A204.1 (cell line): ENCODE data around the gene CENPX.

ENCODE experiments used
- FAIRE-seq: peaks from 2 replicates; lab custom pipeline; 2012; peaks lifted over from hg19 to GRCh38; lab: Jason Lieb, UNC

CENPX gene

DNA sequence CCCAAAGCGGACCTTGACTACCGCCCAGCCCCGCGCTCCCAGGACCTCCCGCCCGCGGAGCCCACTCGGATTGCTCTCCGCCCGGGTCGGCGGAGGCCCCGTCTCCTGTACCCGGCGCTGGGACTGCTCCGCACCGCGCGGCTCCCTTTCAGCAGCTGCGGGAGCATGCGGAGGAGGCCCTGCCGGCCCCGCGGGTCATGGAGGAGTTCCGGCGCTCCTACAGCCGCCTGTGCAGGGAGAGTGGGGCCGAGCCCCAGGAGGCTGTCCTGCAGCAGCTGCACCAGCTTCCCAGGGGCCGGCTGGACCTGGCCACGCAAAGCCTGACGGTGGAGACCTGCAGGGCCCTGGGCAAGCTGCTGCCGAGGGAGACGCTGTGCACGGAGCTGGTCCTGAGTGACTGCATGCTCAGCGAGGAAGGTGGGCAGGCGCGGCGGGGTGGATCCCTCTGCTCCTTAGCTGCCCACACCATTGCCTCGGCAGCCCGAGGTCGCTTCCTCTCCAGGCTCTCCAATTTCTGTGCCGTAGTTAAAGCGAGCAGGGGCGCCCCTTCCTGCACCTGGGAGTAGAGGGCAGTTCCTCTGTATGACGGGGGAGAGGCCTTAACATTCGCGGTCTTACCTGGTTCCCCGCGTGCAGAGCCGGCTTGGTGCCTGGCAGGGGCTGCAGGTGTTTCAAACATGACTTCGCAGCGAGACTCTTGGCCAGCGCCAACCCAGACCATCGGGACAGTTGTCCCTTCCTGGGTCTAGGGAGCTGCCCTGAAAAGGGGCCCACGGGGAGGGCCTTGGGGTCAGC lies 966 bp upstream of the CENPX start:
- FAIRE-seq = no peak

DNA sequence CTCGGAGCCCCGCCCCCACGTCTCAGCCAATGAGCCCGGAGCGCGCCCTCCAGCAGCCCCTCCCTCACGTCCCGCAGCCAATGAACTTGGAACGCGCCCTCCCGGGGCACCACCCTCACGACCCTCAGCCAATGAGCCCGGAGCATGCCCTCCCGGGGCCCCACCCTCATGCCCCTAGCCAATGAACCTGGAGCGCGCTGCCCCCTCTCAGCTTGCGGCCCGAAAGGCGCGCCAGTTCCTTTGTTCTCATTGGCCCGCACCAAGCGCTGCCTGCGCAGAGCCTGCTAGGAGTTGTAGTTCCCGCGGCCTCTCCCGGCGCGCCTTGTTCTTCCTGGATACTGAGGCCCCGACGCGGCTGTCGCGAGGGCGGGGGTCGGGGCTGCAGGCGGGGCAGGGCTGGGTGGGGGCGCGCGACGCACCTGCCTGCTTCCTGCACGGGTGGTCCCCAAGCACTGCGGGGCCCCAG lies 336 bp upstream of the CENPX start, which contains the start of gene LRRC45:
TSS of gene LRRC45 (plus strand) at position 325 of the 466 bp plus-strand sequence. CDS start 339 bp downstream, outside the sequence.
- FAIRE-seq = peak; percentile 99

DNA sequence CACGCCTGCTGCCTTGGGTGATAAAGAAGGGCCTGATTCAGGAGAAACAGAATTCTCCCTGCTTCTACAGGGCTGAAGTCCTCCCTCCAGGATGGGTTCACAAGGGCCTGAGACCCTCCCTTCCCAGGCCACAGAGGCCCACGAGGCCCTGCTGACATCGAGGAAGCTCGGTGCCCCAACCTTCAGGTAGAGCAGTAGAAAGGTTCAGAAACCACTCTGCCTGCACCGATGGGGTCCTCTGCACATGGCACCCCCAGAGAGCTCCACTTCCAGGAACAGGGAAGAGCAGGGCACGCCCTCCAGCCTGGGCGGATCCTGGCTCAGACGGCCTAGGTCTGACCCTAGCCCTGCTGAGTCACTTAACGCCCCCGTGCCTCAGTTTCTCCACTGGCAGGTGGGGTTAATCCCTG lies 773 bp downstream of the CENPX start:
- no peak for FAIRE-seq

DNA sequence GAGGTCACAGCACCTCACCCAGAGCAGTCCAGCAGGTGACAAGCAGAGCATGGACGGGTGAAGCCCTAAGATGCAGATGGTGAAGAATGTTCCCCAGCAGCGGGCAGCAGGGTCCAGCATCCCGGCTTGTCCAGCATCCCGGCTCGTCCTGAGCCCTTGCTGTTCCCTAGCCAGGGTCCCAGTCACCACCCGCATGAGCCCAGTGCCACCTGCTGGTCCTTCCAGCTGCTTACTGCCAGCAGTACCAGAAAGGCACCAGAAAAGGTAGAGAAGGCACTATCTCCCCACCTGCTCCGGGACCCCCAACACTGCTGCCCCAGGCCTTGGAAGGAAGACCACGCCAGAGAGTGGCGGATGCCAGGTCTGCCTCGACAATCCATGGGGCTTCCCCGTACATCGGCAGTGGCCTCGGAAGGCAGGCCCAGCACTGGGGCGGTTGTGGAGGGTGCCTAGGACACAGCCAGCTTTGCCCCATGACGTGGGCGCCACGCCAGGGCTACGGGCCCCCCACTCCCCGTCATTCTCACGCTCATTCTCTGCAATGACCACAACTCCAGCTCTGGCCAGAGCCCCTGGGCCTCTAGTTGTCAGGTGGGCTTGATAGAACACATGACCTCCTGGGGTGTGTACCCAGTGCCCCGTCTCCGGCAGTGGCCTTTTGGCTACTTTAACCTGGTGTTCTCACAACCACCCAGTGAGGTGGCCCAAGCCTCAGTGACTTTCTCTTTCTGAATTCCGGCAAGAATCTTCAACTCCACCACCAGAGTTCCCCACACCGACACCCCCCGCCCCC lies 1.4 kb downstream of the CENPX start:
- no peak for FAIRE-seq

DNA sequence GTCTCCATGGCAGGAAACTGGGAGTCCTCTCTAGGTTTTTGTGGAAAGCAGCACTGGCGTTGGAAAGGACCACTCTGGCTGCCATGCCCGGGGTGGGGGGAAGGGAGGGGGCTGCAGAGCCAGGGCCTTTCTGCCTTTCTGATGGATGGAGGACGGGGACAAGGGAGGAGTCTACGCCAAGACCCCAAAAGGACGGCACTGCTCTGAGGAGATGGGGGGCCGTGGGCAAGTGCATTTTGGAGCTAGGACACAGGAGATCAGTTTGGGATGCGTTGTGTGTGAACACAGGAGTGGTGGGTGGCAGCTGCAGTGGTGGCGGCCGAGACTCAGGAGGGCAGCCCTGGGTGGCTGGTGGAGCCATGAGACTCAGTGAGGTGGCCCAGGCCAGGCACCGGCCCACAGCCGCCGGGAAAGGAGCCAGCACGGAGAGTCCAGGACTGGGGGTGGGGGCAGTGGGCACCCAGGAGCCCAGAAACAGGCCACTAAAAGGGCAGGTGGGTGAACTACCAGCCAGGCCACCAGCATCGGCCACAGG lies 2.0 kb downstream of the CENPX start:
- FAIRE-seq = no peak

DNA sequence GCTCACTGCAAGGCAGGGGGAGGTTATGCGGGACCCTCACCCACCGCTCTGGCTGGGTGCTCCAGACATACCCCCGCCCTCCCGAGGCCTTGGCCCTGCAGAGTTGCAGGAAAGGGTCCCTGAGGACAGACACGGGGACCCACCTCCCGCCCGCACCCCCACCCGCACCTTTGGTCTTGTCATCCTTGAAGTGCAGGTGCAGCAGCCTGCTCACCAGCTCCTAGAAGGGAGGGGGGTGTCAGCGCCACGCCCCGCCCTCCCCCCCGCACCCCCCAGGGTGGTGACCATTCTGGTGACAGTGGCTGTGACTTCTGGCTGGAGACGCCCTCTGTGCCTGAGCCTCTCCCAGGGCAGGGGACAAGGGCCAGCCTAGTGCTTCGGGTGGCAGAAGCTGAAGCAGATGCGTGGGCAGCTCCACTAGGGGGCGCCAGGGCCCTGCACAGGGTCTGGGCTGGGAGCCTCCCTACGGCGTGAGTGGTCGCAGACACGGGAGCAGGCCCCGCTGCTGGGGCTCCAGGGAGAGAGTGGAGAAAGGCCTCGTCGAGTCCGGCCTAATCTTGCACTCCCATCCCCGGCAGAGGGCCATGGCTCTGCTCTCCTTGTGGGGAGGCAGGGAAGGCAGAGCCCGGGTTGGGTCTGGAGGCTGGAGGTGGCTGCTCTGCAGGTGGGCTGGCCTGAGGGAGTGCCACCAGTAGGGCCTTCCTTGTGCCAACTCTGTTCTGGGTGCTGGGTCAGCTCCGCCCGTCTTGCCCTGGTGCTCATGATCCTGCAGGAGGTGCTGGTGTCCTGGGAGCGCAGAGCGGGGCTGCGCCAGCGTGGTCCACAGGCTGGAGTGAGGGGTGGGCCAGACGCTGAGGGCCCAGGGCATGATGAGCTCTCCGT lies 2.7 kb downstream of the CENPX start:
- no peak for FAIRE-seq

DNA sequence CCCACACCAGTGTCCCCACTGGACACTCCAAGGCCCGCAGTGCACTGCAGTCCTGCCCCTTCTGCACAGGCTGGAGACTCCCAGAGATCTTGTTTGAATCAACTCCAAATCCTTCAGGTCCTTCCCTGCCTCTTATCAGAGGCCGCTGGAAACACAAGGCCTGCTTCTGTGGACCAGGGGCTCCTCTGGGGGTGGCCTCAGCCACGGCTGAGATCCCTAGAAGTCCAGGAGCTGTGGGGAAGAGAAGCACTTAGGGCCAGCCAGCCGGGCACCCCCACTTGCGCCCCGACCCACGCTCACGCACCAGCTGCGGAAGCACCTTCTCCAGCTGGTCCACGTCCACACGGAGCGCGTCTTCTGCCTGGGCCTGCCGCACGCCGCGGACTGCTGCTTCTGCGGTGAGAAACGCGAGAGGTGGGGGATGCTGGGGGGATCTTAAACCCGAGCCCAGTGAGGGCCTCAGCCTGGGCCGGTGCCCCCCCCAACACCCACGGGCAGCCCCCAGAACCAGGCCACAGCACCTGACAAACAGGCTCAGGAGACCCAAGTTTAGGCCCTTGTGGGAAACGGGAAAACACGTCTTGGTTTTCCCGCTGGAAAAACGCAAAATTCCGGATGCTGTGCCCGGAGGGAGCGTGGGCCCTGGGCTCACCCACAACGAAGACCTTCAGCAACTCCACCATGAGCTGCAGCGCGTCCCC lies 3.5 kb downstream of the CENPX start:
- FAIRE-seq = no peak

DNA sequence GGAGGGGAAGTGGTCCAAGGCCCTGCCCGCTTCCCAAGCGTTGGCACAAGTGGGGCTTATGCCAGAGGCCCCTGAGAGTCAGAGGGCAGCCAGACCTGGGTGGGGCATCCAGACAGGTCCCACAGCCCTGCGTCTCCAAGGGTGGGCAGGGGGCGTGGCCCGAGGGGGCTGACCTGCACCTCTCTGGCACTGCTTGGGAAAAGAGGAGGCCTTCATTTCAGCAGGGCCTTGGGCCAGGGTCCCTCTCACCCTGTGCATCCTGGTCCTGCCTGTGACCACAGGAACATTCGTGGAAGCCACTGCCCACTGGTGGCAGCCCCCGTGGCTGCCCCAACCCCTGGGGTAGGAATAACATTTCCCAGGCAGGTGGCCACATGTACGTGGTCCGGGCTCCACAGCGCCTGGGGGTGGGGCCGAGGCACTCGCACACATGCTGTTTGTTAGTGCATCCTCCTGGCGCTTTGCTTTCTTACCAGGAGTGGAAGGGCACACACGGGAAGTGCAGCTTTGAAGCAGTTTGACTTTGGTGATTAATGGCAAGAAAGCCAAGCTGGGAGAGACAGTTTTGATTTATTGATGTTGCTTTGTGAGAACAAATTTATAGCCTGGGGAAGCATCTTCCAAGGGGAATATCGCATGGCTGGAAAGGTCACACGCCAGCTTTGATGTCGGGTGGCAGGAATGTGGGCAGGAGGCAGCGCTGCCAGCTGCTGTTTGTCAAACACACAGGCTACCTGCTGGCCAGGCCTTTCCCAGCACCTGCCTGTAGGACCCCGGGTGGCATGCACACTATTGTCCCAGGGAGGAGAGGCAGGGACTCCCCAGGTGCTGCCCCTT lies 4.3 kb downstream of the CENPX start:
- FAIRE-seq = no peak

DNA sequence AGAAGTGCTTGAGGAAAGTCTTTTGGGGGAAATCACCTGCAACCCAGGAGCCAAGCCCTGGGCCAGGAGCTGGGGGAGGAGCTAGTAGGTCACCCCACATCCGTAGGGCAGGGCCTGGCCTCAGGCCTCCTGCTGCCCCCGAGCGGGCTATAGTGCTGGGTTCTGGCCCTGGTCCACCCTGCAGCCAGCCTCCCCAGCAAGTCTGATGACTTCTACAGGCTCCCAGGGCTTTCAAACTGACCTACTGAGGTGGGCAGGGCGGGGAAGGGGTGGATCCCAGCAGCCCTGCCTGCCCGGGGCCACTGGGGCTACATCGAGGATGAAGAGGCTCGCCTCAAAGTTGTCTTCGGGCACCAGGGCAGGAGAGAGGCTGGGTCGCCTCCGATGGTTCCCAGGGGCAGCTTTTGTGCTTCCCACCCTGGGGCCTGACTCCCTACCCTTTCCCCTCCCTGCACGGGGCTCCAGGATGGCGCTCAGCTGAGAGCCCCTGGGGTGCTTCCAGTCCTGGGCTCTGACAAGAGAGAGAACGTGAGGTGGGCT lies 5.0 kb downstream of the CENPX start:
- FAIRE-seq = no peak

DNA sequence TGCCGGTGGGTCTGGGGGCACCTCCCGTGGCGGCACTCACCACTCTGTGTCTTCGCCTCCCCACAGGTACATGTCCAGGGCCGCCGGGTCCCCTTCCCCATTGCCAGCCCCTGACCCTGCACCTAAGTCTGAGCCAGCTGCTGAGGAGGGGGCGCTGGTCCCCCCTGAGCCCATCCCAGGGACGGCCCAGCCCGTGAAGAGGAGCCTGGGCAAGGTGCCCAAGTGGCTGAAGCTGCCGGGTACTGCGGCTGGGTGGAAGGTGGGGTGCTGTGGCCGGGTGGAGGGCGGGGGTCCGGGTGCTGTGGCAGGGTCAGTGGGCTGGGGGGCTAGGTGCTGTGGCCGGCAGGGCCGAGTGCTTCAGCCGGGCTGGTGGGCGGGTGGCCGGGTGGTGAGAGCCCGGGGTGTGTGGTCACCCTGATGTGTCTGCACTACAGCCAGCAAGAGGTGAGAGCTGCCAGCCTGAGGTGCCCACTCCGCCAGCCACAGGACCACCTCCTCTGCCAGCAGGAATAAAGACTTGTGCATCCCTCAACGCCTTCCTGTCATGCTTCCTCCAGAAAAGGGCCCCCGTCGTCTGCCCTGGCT lies 5.7 kb downstream of the CENPX start:
- no peak for FAIRE-seq

DNA sequence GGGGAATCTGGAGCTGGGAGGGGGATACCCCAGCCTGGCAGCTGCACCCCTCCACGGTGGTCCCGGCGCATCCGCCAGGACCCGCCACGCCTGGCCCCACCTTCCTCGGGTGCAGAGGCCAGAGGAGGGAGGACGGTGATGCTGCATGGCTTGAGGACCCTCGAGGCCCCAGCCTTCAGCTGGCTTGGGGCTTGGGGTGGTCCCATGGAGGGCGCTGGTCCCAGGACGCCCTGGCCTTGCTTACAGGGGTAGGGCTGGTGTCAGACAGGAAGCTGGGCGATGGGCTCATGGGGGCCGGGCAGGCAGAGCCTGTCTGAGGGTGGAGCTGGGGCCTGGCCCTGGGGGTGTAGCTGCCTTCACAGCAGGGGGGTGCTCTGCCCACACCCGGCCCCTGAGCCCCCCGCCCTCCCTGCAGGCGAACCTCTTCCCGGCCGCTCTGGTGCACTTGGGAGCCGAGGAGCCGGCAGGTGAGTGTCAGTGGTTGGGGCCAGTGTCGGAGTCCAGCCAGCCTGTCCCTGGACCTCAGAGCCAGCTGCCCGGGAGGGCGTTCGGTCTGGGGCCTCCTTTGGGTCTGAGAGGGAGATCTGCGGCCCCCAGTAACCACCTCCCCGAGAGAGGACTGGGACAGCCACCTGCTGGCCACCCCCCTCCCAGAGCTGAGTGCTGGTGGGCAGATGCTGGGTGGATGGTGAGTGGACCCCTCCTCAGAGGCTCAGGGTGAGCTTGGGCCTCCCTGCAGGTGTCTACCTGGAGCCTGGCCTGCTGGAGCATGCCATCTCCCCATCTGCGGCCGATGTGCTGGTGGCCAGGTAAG lies 6.4 kb downstream of the CENPX start:
- FAIRE-seq = no peak

DNA sequence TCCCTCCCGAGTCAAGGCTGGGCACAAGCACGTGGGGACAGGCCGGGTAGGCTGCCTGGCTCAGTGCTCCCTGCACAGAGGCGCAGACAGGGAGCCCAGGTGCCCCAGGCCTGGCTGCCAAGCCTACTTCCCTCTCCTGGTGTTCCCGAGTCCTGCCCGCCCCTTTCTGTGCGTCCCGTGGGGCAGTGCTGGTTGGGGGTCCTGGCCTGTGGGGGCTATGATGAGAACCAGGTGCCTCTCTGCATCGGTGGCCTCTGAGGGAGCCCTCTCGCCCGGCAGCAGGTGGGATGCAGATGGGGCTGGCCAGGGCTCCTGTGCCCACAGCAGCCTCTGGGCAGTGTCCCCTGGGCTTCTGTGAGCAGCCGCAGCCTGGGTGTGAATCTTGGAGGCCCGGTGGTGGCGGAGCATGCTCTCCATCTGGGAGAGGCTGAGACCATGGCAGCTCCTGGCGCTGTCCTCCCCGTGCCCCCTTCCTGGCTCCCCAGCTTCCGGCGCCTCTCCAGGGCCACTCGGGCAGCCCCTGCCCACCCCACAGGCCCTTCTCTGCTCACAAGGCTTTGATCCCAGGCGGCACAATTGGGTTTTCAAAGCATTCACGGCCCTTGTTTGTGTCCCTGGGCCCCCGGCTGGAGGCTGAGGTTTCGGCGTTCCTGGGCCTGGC lies 7.2 kb downstream of the CENPX start:
- FAIRE-seq = no peak

DNA sequence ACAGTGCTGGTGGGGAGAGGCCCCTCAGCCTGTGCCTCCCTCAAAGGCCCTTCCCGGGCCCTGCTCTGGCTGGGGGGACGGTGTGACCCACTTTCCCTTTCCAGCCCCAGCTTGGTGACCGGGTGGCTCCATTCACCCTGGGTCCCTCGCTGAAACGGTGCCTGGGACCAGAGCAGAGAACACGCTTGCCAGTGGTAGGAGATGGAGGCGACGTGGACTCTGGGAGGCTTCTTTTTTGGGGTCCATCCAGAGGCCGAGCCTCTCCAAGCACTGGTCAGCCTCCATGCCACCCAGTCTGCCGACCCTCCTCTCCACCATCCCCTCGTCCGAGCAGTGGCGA lies 7.7 kb downstream of the CENPX start:
- no peak for FAIRE-seq

DNA sequence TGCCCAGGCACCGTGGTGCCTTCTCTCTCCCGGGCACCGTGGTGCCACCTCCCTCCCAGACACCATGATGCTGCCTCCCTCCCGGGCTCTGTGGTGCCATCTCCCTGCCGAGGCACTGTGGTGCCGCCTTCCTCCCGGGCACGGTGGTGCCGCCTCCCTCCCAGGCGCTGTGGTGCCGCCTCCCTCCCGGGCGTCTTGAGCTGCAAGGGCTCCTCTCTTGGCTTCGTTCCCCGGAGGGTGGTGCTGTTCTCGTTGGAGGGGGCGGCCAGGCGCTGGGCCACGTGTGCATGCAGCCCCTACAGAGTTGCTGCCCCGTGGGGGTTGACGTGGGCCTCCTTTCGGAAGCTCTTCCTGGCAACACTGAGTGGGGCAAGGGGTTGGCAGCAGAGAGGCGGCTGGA lies 8.2 kb downstream of the CENPX start:
- FAIRE-seq = no peak

DNA sequence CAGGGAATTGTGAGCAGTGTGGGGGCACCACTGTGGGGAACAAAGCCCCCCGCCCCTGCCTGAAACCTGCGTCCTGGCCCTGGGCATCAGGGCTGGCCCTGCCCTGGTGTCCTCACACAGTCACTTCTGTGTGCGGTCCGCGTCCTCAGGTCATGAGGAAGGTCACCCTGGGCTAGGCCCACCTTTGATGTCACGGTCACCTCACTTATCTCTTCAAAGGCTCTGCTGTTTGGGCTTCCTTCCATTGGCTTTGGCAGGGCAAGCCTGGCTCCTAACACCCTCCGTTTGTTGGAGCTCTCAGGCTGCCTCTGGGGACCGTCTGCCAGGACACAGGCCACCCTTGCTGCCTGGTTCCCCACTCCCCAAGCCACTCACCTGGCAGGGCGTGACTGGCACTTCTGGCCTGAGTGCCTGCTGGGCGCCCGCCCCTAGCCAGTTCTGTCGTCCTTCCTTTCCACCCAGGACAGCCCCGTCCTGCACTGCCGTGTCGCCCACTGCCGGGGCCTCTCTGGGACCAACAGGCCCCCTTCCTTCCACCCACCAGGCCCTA lies 8.8 kb downstream of the CENPX start:
- FAIRE-seq = no peak

DNA sequence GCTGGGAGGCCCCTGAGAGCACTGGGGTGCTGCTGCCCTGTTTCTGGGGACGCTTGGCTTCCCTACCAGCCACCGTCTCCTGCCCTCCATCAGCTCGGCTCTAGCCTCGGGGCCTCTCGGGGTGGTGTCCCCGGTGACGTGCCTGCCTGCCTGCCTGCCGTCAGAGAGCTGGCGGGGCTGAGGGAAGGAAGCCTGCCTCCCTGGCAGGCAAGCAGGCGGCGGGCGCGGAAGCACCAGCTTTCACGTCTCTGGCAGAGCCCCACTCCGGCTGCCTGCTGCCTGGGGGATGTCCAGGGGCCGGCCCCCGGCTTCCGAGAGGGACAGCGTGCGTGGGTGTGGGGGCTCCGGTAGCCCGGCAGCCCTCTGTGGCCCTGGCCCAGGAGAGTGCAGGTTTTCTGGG lies 9.3 kb downstream of the CENPX start:
- FAIRE-seq = no peak

DNA sequence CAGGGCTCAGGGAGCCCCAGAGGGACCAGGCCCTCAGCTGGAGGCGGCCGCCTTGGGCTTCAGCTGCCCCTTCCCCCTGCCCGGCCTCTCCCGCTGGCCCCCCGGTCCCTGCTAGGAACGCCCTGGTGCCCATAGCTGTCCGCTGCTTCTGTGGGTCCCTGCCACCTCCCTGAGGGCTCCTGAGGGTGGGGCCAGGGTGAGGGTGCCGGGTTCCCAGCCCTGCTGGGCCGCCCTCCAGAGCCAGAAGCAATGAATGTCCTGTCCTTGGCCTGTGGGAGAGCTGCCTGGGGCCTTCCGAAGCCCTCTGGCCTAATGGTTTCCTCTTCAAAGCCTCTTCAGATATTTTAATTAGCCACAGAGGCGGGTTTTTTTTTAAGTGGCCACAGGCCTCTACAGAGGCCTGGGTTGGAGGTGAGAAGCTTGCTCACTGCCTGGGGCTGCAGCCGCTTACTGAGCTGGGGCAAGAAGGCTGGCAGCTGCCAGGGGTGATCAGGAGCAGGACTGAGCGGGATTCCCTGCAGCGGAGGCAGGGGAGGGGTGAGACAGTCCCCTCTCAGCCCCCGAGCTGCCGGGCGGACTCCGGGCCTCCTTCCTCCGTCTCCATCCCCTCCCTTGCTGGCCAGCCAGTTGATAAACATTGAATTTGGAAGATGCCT lies 9.9 kb downstream of the CENPX start:
- no peak for FAIRE-seq

DNA sequence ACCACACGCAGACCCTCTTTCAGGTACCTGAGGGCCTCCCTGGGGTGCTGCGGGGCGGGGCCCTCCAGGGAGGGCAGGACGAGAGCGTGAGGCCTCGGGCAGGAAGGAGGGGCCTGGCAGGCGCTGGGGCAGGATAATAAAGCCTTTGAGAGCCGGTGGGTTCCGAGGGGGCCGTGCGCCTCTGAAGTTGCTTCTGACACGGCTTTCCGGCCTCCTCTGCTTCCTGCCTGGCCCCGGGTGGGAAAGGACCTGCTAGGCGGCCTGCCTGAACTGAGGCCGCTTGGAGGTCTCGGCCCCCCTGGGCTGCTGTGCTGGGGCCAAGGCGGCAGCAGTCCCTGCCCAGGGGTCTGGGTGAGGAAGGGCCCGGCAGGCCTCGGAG lies 10.4 kb downstream of the CENPX start:
- FAIRE-seq = no peak
